Measurements from ENCODE around the gene CCDC188.

Gene CCDC188

DNA sequence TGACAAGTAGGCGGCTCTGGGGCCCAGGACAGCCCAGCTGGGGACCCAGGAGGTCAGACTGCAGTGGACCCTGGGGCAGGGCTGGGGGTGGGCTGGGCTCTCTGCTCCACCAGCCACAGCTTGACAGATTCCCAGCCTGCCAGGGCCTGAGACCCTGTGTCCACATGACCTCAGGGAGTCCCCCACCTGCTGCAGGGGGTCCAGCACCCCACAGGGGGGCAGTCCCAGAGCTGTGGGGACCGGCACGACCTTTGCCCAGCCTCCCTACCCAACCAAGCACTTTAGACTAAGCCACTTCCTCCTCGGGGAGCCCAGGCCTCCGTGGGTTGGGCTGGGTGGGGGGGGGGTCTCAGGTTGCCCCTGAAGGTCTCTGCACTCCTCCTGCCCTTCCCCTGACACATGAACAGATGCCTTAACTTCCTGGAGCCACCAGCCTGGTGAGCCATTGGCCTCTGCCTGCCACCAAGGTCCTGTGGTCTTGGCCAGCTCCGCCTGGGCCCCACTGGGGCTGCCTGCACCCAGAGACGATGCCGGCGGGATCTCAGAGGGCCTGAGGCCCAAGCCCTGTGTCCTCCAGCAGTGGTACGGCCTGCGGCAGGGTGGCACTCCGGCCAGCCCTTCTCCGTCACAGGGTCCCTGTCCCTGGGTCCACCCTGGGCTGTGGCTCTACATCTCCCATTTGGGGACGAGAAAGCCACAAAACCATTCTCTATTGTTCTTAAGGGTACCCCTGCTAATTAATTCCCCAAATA lies 3.4 kb downstream of the CCDC188 start:
- no peak for DNase-seq

DNA sequence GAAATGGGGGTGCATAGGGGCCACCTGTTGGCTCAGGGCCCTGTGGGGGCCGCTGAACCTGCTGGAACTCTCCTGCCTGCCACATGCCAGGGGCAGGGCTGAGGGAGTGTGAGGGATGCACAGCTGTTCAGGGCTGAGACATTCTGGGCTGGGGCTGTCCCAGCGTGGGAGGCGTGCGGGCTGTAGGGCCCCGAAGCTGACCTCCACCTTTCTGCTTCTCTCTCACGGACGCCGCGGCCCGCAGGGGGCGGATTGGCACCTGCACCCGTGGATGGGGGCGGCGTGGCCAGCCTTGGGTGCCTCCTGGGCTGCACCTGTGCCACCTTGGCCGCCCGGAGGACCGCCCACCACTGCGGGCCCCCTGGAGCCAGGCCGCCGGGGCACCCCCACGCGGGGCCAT lies 4.1 kb downstream of the CCDC188 start:
- DNase-seq = no peak

- no peak for DNase-seq
These were observed 5.0 kb downstream of the CCDC188 start for GRCh38 chr22:20145832-20146223.

DNA sequence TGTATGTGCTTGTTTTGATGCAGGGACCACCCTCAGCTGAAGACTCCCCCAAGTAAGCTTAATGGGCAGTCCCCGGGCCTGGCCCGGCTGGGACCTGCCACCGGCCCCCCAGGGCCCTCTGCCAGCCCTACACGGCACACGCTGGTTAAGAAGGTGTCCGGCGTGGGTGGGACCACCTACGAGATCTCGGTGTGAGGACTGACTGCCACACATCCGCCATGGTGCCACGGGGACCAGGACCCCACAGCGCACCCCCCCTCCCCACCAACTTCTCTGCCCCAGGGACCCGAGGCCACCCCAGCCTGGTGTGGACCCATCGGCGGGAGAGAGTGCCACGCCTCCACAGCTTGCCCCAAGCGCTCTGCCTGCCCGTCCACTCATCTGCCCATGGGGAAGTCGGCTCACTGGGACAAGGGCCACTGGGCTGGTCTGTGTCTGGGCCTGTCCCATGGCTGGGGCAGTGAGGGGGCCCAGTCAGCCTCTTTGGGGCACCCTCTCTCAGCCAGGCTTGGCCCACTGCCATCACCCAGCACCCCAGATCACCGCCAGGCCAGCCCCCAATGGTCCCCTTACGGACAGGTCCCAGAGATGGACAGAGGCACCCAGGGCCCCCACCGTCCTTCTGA lies 5.5 kb downstream of the CCDC188 start:
- no peak for DNase-seq

DNA sequence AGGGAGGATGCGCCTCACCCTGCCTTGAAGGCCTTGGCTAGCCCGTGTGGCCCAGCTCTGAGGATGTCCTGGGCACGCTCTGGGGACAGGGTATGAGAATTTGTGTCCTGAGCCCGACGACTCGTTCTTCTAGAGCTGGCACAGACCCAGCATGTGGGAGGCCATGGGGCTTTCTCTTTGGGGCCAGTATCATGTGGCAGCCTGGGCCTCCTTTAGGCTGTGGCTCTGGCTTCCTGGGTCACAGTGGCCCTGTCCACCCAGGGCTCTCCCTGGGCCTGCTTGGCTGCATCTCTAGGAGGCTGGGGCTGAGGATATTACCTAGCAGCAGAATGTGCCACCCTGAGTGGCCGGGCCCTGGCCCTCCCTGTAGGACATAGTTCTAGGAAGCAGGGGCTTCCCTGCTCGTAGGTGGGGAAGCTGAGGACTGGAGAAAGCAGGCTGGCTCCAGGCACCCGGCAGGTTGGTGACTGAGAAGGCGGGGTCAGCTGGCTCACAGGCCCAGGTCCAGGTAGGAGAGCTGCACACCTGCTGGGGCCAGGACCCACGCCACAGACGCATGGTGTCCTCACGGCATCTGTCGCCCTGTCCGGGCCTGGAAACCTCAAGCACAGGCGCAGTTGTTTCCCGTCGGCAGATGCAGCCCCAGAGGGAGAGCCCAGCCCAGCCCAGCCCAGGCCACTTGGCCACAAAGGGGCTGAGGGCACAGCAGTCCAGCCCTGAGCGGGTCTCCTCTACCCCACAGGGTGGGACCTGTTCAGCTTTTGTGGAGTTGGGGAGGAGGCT lies 6.8 kb downstream of the CCDC188 start:
- DNase-seq = no peak

DNA sequence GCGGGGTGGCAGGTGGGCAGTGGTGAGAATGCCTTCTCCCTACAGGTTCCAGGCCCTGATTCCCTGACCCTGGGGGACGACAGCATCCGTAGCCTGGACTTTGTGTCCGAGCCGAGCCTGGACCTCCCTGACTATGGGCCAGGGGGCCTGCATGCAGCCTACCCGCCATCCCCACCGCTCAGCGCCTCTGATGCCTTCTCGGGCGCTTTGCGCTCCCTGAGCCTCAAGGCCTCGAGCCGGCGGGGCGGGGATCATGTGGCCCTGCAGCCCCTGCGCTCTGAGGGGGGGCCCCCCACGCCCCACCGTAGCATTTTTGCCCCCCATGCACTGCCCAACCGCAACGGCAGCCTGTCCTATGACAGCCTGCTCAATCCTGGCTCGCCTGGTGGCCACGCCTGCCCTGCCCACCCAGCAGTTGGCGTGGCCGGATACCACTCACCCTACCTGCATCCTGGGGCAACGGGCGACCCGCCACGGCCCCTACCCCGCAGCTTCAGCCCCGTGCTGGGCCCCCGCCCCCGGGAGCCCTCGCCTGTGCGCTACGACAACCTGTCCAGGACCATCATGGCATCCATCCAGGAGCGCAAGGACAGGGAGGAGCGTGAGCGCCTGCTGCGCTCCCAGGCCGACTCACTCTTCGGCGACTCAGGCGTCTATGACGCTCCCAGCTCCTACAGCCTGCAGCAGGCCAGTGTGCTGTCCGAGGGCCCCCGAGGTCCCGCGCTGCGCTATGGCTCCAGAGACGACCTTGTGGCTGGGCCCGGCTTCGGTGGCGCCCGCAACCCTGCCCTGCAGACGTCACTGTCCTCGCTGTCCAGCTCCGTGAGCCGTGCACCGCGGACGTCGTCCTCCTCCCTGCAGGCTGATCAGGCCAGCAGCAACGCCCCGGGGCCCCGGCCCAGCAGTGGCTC lies 7.9 kb downstream of the CCDC188 start:
- no peak for DNase-seq

DNA sequence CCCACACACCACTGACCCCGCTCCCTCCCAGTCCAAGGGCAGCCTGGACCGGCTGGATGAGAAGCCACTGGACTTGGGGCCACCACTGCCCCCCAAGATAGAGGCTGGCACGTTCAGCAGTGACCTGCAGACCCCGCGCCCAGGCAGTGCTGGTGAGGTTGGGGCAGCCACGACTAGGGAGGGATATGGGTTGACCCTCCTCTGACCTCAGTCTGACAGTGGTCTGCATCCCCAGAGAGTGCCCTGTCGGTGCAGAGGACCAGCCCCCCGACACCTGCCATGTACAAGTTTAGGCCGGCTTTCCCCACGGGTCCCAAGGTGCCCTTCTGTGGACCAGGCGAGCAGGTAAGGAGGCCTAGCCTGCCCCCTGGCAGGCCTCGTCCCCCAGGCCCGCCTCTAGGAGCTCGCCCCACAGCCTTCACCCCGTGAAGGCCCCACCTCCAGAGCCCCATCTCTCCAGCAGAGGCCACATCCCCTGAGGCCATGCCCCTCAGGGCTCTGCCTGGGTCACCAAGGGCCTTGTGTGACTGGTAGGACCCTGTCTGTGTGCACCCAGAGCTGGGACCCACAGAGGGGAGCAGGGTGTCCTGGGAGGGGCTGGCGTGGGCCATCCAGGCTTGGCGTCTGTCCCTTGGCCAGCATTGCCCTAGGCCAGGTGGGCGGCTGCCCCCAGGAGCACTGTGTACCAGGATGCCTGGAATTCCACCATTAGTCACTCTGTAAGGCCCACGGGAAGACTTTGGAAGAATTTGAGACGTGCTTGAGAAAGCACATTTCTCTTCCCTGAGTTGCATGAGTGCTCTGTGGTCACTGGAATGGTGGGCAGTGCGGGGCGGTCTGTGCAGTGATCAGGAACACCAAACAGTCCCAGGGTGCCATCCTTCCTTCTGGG lies 9.4 kb downstream of the CCDC188 start:
- DNase-seq = no peak

DNA sequence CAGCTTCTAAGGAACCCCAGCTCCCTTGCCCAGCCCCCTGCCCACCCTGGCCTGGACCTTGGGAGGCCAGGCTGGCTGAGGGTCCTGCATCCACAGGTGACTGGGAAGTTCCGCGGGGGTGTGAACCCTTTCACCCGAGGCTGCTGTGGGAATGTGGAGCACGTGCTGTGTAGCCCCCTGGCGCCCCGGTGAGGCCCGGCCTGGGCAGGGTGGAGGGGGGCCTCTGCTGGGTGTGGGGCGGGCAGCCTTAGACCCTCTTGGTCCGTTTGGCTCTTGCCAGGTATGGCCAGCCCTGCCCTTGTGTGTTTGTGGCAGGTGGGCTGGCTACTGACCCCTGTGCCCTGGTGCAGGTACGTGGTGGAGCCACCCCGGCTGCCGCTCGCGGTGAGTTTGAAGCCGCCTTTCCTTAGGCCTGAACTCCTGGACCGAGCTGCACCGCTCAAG lies 10.3 kb downstream of the CCDC188 start:
- DNase-seq = no peak

DNA sequence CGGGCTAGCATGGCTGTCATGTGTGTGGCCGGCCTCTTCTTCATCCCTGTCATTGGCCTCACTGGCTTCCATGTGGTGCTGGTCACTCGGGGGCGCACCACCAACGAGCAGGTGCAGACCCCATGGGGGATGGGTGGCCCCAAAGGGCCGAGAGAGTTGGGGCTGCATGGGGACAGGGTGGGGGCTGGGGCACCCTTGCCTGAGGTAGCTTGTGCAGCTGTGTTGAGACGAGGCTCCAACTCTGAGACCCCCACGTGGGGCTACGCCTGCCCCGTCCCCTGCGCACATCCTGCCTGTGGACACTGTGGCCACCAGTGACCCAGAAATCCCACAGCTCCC lies 10.8 kb downstream of the CCDC188 start:
- no peak for DNase-seq

DNA sequence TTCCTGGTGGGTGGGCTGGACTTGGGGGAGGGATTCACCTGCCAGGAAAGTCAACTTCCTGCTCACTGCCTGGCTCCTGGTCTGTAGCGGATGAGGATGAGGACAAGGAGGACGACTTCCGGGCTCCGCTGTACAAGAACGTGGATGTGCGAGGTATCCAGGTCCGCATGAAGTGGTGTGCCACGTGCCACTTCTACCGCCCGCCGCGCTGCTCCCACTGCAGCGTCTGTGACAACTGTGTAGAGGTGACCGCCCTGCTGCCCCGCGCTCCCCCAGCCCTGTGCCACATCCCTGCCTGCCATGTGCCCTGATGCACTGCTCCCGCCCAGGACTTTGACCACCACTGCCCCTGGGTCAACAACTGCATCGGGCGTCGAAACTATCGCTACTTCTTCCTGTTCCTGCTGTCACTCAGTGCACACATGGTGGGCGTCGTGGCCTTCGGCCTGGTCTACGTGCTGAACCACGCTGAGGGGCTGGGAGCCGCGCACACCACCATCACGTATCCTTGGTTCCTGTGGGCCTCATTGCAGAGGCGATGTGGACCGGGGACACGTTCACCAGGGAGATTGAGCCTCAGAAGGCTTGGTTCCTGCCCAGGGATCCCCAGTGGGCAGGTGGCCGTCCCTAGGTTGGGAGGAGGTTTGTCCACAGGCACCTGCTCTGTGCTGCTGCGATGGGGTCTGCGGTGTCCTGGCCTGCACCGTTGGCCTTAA lies 11.3 kb downstream of the CCDC188 start:
- no peak for DNase-seq

- DNase-seq = no peak
These were observed 12.0 kb downstream of the CCDC188 start for GRCh38 chr22:20138868-20139267.

- DNase-seq = no peak
These were observed 12.5 kb downstream of the CCDC188 start for GRCh38 chr22:20138417-20138738.

GRCh38 chr22:20137671-20138416 lies 13.0 kb downstream of the CCDC188 start:
- DNase-seq = no peak

GRCh38 chr22:20137113-20137512 lies 13.7 kb downstream of the CCDC188 start:
- DNase-seq = no peak

DNA sequence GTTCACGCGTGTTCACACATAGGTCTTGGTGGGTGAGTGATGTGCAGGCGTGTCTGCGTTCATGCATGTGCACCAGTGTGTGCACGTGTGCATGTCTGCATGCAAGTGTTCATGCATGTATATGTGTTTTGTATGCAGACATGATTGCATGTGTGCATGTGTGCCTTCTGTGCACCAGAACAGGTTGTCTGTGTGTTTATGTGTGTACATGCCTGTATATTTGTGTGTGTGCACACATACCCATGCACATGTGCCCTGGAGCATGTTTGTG lies 14.3 kb downstream of the CCDC188 start:
- no peak for DNase-seq

DNA sequence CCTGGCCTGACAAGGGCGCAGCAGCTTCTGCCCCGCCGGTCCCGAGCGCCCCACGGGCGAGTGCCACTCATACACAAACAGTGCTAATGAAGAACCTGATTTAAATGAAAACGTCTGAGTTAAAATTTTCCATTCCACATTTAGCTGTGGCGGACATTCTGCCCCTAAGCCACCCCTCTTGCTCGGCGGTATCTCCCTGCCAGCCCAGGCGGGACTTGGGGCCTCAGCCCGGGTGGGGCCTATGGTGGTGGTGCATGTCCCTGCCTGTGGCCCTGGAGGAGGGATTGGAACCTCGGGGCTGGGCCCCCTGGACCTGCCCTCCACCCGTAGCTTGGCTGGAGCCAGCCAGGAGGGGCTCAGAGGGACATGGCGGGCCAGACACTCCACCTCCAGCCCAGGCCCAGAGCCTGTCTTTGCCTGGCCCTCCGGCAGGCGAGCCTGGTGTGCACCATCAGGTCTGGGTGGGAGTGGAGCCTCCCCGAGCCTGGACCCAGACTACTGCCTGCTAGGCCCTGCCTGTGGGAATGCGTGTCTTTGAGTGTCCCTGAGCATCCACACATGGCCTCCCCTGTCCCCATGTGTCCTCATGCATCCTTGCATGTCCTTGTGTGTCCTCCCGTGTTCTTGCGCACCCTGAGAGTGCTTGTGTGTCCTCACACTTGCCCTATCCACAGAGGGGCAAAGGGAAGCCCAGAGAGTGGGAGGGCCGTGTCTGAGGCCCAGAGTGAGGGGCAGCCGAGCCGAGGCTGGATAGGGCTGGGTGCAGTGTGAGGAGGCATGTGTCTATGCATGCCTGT lies 14.9 kb downstream of the CCDC188 start:
- DNase-seq = no peak

DNA sequence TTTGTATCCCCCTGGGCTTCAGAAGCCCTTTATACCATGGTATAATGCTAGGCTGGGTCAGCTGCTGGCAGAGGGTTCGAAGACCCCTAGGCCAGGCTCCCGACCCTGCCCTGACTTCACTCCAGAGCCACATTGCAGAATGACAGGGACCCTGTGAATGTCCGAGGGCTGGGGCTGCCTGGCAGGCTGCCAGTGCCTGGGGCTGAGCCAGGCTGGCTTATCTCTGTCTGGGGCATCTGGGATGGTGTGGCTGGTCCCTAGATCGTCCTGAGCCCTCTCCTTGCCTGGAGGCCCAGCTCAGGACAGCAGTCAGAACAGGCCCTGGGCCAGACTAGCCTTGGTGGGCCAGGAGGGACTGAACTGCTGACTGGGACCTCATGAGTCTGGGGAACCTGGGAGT lies 15.6 kb downstream of the CCDC188 start:
- DNase-seq = no peak

- no peak for DNase-seq
These were observed 16.8 kb downstream of the CCDC188 start for GRCh38 chr22:20133930-20134549.

DNA sequence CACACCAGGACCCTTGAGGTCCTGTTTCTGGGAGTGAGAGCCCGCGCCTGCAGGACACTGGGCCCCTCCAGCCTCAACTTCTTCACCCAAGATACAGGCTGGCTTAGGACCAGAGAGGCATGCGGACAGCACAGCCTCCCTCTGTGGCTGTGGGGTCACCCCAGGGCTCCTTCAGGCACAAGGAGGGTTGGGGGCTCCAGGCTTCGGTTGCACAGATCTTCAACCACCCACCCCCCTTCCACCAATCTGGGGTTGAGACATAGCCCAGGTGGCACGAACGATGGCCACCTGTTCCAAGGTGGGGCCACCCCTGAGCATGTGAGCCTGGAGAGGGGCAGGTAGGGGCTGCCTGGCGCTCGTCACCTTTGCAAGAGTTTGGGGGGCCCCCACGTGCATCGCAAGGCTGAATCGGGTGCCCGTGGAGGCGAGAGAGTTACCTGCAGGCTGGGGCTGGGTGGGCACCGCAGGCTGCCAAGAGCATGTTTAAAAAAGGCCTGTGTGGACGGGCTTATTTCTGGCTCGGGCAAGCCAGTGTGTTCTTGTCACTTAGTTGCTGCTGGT lies 18.1 kb downstream of the CCDC188 start:
- no peak for DNase-seq

Measured in NCI-H2081 (cell line).